ENCODE results near the gene L3MBTL4.
A peak's percentile ranks its signal among the peaks of the same experiment; 100 is the strongest.
"Not testable (repeated sequence)": the region's sequence is repeated elsewhere in the genome, so short reads cannot be mapped to it uniquely, and the experiment has no call there.

Gene L3MBTL4

GRCh38 chr18:6406075-6406909 is 8.4 kb downstream of the L3MBTL4 start:
- DNase-seq = no peak

GRCh38 chr18:6405237-6406074 is 9.3 kb downstream of the L3MBTL4 start:
- DNase-seq = no peak

GRCh38 chr18:6404834-6405233 is 9.9 kb downstream of the L3MBTL4 start:
- DNase-seq = no peak

GRCh38 chr18:6401687-6402086 is 13.0 kb downstream of the L3MBTL4 start:
- no peak for DNase-seq

- DNase-seq = no peak
Measured at GRCh38 chr18:6399776-6400175, 14.9 kb downstream of the L3MBTL4 start.

GRCh38 chr18:6397931-6398566 is 16.7 kb downstream of the L3MBTL4 start:
- DNase-seq = no peak

GRCh38 chr18:6396847-6397246 is 17.9 kb downstream of the L3MBTL4 start:
- no peak for DNase-seq

- no peak for DNase-seq
Measured at GRCh38 chr18:6396276-6396675, 18.4 kb downstream of the L3MBTL4 start.

GRCh38 chr18:6389005-6389404 is 25.7 kb downstream of the L3MBTL4 start:
- no peak for DNase-seq

GRCh38 chr18:6382963-6383362 is 31.7 kb downstream of the L3MBTL4 start:
- no peak for DNase-seq

GRCh38 chr18:6377473-6377872 is 37.2 kb downstream of the L3MBTL4 start:
- not testable (repeated sequence) for DNase-seq

- DNase-seq = no peak
Measured at GRCh38 chr18:6376433-6377229, 38.1 kb downstream of the L3MBTL4 start.

- DNase-seq = no peak
Measured at GRCh38 chr18:6374935-6375529, 39.7 kb downstream of the L3MBTL4 start.

- DNase-seq = peak; percentile 35
Measured at GRCh38 chr18:6374340-6374739, 40.4 kb downstream of the L3MBTL4 start.

- DNase-seq = no peak
Measured at GRCh38 chr18:6373187-6373586, 41.5 kb downstream of the L3MBTL4 start.

GRCh38 chr18:6370886-6371635 is 43.6 kb downstream of the L3MBTL4 start:
- DNase-seq = no peak

GRCh38 chr18:6370410-6370809 is 44.3 kb downstream of the L3MBTL4 start:
- DNase-seq = no peak

GRCh38 chr18:6368017-6368416 is 46.7 kb downstream of the L3MBTL4 start:
- no peak for DNase-seq

- DNase-seq = no peak
Measured at GRCh38 chr18:6367208-6367607, 47.5 kb downstream of the L3MBTL4 start.

GRCh38 chr18:6366776-6367175 is 47.9 kb downstream of the L3MBTL4 start:
- no peak for DNase-seq

GRCh38 chr18:6365385-6365784 is 49.3 kb downstream of the L3MBTL4 start:
- DNase-seq = no peak

Measured in femur (tissue), 1 donor.